Astrocyte of the spinal cord (primary cell): ENCODE data around the gene ST14.

Source experiments
- DNase-seq: peaks from one replicate; pipeline ENCODE4 v3.0.0; 2011; ENCODE audit warnings: low read depth, low spot score
- H3K4me3 ChIP-seq: 2 replicates; pipeline ENCODE4 v1.5.1; 2011; ENCODE audit warnings: low read depth, mild to moderate bottlenecking, low read length, moderate library complexity
- CTCF ChIP-seq: IDR thresholded peaks from 2 replicates; pipeline ENCODE4 v1.5.1; 2012; ENCODE audit warnings: low read depth, mild to moderate bottlenecking, low read length, inconsistent platforms
- in situ Hi-C: cut with HindIII; loops from 2 replicates; pipeline ENCODE4 v1.10.0; 2017; ENCODE audit warnings: low sequenced_read_pairs

ST14 gene

DNA sequence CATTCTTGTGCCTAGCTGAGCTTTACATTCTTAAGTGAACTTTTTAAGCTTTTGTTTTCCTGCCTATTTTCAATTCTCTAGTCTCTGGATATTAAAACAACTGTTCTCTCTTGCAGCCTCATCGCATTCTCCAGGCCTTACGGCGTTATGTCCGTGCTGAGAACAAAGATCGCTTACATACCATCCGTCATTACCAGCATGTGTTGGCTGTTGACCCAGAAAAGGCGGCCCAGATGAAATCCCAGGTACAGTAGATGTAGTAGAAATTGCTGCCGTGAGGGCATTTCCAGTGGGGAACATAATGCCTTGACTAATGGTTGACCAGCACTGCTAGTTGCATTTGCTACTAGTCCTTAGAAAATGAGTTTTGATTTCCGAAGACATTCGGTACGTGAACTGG is 29.7 kb upstream of the ST14 start:
- no peak overlapping the region for H3K4me3 ChIP-seq
- no peak for TF ChIP-seq CTCF
- in situ Hi-C loops = no loop called here
- DNase-seq = no peak

DNA sequence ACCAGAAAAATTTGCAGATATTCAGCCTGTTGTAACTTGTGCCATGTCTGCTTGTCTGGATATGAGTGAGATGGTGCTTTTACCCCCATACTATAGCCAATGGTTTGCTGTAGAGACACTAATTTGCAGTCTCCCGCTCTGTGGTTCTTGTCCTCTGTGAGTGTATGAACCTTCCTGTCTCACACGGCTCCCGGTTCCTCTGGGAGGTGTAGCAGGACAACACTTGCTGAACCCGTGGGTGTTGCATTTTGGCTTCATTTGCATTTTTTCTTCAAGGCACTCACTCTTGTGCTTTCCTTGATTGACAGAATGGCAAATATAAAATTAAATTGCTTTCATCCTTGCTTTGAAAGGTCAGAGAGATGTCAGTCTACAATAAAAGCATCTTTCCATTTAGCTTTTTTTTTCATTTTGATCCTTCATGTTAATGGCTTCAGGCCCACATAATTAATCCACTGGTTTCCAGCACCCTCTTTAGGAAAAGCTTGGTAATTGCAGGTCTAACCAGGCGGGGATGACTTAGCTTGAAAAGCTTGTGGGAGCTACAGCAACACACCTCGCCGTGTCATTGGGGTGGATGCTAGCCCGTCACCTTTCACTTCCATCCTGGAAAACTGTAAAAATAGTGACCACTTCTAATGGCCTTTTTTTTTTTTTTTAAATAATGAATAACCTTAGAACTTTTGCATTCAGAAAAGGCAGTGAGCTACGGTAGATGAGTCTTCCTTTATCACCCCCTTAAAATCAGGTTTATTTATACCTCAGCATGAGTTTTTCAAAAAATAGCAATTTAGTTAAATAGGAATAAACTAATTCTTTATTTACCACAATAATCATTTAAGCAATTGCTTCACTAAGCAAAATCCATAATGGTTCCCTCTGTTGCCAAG is 27.4 kb upstream of the ST14 start:
- peak; percentile 73 for DNase-seq
- in situ Hi-C loops = no loop called here
- TF ChIP-seq CTCF = peak; percentile 84
- no peak overlapping the region for H3K4me3 ChIP-seq

- DNase-seq = no peak
- no peak overlapping the region for H3K4me3 ChIP-seq
- no peak for TF ChIP-seq CTCF
- in situ Hi-C loops = no loop called here
Measured at GRCh38 chr11:130133716-130134115, 25.9 kb upstream of the ST14 start.

DNA sequence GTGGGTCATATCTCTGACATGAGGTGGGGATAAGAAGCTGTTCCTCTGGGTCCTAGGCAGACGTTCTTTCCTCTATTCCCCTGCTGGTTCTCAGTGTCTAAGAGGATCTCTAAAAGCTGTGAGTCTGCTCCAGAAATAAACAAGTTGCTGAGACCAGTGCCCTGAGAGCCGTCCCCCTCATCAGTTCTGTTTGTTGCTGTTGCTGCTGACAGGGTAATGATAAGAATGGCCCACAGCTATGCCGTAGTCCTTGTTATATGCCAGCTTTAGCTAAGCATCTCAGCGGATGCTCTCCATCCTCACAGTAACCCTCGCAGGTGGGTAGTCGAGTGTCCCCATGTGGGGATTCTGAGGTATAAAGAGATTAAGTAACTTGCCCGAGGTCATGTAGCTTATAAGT is 23.5 kb upstream of the ST14 start:
- TF ChIP-seq CTCF = no peak

GRCh38 chr11:130137999-130138398 is 21.6 kb upstream of the ST14 start:
- in situ Hi-C loops = no loop called here
- no peak overlapping the region for H3K4me3 ChIP-seq
- DNase-seq = no peak
- TF ChIP-seq CTCF = no peak

More for the DNA sequence above, 23.5 kb upstream of the ST14 start:
- DNase-seq = no peak
- in situ Hi-C loops = no loop called here
- no peak overlapping the region for H3K4me3 ChIP-seq

DNA sequence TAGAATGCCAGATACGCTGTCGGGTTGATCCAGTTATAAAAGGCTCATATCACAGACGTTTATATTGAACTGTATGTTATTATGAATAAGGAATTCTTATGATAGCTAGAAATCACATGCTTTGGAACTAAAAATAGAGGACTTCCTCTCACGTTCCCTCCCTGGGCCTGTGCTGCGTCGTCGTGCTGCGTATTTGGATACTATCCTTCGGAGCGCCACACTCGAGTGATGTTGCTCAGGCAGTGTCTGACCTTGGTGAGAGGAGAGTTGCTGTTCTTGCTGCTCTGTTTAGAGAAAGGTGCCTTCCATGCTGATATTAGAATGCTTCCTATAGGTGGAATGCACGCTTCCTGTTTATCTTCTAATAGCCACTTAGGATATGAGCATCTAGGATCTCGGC is 20.2 kb upstream of the ST14 start:
- TF ChIP-seq CTCF = no peak
- no peak overlapping the region for H3K4me3 ChIP-seq
- DNase-seq = no peak
- in situ Hi-C loops = no loop called here
